NK-92 (cell line): Measurements from ENCODE around the gene PLEKHJ1.
"Not testable (repeated sequence)": the region's sequence is repeated elsewhere in the genome, so short reads cannot be mapped to it uniquely, and the experiment has no call there.

Experiments used
- DNase-seq: peaks from one replicate; lab custom pipeline; 2025; ENCODE audit not compliant: unreplicated experiment; lab: John Stamatoyannopoulos, UW

Gene PLEKHJ1, protein sequence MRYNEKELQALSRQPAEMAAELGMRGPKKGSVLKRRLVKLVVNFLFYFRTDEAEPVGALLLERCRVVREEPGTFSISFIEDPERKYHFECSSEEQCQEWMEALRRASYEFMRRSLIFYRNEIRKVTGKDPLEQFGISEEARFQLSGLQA

DNA sequence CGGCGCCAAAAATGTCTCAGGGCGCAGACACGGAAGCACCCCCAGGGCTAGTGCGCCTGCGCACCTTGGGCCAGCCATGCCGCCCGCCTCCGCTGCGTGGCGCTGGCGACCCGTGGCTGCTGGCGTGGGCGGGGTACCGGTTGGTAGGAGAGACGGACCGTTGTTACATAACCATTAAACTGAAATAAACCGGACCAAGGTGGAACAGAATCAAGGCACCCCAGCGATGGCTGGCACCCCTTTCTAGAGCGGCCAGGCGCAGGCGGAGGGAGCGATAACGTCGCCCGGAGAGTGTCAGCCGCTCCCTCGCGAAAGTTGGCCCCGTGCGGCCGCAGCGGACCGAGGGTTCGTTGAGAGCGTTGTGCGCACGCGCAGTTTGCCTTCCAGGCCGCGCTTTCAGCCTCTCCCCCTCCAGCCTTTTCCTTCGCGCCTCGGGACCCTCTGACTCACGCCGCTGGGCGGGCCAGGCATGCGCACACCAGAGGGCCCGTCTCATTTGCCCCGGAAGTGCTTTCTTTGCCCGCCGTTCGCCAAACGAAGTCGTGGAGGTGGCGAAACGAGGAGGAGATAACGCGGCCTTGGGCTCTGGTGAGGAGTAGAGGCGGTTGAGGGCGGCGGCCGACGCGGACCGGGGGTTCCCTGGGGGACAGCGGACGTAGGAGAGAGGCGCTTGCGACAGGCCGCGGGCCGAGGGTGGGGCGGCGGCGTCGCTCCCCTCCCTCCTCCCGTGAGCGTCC is at the start of gene PLEKHJ1, which contains the start of gene SF3A2:
PLEKHJ1 (minus strand) TSS at position 16 of the 737 bp plus-strand sequence. CDS start 81 bp downstream, outside the sequence.
SF3A2 (plus strand) TSS at position 511 of the 737 bp plus-strand sequence. CDS start 6,595 bp downstream, outside the sequence.
- peak; percentile 86 for DNase-seq

DNA sequence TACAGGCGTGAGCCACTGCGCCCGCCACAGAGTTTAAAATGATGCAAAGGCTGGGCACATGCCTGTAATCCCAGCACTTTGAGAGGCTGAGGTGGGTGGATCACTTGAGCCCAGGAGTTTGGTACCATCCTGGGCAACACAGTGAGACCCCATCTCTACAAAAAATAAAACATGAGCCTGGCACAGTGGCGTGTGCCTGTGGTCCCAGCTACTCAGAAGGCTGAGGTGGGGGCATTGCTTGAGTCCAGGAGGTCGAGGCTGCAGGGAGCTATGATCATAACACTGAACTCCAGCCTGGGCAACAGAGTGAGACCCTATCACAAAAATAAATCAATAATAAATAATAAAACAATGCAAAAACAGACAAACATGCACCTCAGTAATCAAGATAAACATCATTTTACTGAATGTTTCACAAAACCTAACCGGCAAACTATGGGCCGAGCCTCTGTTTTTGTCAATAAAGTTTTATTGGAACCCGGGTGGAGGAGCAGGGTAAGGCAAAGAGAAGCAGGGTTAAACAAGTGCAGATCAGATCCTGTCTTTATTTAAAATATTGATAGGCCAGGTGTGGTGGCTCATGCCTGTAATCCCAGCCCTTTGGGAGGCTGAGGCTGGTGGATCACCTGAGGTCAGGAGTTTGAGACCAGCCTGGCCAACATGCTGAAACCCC is 47.8 kb upstream of the PLEKHJ1 start:
- no peak for DNase-seq

DNA sequence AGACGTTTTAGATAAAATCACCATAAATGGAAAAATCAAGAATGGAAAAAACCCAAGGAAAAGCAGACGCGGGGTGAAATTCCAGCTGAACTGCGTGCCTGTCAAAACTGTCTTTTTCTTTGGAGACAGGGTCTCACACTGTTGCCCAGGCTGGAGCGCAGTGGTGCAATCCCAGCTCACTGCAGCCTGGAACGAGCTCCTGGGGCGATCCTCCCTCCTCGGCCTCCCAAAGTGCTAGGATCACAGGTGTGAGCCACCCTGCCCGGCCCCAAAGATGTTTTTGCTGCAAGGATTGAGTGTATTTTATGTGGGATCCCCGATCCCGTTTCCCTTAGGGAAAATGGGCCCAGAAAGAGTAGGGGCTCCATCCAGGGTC is 46.7 kb upstream of the PLEKHJ1 start:
- no peak for DNase-seq

DNA sequence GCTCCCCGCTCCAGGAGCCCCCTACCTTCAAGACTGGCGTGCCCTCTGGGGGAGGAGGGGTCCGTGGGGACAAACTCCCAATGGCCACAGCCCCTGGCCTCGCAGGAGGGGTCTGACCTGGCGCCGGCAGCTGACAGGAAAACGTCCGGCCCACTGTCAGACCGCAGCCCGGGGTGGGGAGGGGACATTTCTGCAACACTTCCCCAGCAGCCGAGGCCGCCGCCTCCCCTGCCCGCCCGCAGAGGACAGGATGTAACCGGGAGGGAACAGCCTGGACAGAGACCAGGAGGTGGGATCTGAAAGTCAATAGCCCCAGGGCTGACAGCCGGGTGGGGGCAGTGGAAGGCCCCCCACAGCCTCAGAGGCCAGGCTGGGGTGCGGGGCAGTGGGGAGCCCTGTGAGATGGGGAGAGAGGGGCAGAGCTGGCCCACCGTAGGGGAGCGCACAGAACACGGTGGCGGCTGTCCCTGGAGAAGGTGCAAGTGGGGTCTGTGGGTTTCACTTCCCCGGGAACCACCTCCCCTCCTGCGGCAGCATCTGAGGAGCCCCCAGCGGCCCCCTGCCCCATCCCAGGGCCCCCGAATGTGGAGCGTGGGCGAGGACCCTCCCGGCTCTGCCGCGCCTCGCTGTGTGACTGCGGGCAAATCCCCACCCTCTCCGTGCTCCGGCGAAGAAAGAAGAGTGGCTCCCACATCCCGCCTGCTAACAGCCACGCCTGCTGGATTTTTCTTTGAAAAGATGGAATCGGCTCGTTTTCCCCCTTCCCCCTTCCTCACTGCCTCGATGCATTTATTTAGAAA is 46.1 kb upstream of the PLEKHJ1 start, which contains the start of gene PEAK3:
PEAK3 (minus strand) TSS at position 114 of the 800 bp plus-strand sequence. CDS start 1,244 bp downstream, outside the sequence.
- no peak for DNase-seq

DNA sequence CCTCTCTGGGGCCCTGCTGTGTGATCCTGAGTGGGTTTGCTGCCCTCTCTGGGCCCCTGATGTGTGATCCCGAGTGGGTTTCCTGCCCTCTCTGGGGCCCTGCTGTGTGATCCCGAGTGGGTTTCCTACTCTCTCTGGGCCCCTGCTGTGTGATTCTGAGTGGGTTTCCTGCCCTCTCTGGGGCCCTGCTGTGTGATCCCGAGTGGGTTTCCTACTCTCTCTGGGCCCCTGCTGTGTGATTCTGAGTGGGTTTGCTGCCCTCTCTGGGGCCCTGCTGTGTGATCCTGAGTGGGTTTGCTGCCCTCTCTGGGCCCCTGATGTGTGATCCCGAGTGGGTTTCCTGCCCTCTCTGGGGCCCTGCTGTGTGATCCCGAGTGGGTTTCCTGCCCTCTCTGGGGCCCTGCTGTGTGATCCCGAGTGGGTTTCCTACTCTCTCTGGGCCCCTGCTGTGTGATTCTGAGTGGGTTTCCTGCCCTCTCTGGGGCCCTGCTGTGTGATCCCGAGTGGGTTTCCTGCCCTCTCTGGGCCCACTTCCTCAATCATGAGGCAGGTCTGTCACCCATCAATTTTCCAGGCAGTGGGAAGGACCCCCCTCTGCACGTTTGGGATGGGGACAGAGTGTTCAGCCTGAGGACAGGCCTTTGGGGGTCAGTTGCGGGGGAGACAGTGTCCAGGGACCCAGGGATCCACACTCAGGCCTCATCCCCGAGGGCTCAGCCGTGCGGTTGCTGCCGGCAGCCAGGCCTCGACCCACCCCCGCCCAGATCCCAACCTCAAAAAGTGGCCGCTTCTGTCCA is 45.3 kb upstream of the PLEKHJ1 start:
- not testable (repeated sequence) for DNase-seq

DNA sequence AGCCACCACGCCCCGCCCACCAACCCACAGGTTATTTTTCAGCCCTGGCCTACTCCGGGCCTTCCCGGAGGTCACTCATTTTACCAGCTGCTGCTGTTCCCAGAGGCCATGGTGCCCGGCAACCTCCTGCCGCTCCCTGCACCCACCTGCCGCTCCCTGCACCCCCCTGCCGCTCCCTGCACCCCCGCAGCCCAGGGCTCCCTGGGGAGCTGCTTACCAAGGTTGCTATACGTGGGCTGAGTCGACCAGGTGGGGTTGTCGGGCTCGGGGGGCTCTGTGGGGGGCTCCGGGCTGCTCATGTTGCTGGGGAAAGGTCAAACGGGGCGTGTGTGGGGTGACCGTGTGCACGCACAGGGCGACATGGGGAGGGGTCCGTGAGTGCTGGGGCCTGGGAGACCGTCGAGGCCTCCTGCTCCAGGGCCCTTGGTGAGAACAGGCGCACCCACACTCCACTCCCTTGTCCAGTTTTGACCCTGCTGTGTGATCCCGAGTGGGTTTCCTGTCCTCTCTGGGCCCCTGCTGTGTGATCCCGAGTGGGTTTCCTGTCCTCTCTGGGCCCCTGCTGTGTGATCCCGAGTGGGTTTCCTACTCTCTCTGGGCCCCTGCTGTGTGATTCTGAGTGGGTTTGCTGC is 44.6 kb upstream of the PLEKHJ1 start:
- no peak for DNase-seq

DNA sequence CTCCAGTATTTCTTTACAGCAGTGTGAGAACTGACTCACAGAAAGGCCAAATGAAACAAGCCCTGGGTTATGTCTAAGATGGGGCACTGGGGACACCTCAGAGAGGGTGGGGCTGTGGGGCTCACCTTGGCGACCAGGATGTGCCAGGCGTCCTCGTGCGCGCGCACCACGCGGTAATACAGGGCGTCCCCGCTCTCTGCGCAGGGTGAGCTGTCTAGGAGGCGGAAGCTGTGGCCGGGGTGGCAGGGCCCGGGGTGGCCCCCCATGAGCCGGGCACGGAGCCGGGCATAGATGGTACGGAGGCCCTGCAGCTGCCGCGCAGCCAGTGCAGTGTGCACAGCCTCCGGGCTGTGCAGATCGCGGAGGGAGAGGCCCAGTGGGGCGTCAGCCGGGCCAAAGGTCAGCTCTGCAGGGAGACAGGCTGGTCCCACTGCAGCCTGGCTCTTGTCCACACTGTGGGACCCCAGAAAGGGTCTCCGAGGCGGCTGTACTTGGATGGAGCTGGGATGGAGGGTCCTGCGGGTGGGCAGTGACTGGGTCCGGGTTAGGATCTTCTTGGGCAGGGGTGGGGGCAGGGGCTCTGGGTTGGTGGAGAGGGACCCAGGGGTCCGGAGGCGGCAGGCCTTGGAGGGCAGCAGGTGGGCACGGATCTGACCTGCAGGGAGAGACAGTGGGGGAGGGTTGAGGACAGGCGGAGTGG is 42.5 kb upstream of the PLEKHJ1 start:
- DNase-seq: no peak

DNA sequence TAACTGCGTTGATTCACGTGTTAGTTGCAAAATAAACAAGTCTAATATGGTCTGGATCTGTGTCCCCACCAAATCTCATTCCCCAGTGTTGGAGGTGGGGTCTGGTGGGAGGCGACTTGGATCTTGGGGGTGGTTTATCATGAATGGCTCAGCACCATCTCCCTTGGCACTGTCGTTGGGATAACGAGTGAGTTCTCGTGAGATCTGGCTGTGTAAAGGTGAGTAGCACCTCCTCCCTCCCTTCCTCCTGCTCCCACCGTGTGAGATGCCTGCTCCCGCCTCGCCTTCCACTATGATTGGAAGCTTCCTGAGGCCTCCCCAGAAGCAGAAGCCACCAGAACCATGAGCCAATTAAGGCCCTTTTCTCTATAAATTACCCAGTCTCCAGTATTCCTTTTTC is 41.0 kb upstream of the PLEKHJ1 start:
- DNase-seq: no peak

DNA sequence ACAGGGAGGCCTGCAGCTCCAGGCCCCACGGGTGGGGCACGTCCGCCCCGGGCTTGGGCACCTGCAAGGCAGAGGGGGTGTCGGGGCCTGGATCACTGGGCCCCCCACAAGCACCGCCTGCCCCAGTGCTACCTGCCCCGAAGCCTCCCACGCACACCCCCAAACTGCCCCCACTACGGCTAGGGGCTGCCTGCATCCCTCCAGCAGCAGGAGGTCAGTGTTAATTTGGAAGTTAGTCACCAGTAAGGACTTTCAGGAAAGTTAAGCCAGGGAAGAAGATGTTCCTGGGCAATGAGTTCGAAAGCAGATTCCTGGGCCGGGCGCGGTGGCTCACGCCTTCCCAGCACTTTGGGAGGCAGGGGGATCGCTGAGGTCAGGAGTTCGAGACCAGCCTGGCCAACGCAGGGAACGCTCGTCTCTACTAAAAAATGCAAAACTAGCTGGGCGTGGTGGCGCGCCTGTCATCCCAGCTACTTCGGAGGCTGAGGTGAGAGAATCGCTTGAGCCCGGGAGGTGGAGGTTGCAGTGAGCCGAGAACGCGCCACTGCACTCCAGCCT is 40.4 kb upstream of the PLEKHJ1 start:
- DNase-seq: no peak

DNA sequence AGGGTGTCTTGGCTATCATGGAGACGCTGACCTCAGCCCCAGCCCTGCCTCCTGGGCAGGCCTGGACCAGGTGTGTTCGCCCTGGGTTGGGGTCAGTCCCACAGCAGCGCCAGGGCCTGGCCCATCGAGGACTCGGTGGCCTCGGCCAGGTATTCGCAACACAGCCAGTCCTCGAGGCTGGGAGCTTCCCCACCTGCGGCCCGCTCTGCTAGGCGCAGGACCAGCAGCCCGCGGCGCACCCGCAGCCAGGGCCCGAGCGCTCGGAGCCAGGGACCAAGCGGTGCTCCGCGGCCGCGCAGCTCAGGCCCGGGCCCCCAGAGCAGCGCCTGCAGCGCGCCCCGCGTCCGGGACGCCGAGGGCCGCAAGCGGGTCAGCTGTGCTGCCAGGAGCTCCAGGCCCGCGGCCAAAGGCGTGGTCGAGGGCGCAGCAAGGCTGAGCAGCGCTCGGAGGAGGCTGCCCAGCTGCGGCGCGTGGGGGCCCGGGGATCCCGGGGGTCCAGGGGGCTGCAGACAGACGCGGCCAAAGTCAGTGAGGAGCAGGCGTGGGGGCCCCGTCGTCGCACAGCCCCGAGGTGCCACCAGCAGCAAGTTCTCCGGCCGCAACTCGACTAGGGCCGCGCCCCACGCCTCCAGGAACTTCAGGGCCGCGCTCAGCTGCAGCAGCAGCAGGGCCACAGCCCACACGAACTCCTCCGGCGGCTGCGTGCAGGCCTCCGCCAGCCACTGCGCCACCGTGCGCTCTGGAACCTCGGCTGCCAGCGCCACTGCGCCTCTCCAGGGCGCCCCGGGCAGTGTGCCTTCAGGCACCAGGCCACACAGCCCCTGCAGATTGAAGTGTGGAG is 39.7 kb upstream of the PLEKHJ1 start:
- DNase-seq: no peak

DNA sequence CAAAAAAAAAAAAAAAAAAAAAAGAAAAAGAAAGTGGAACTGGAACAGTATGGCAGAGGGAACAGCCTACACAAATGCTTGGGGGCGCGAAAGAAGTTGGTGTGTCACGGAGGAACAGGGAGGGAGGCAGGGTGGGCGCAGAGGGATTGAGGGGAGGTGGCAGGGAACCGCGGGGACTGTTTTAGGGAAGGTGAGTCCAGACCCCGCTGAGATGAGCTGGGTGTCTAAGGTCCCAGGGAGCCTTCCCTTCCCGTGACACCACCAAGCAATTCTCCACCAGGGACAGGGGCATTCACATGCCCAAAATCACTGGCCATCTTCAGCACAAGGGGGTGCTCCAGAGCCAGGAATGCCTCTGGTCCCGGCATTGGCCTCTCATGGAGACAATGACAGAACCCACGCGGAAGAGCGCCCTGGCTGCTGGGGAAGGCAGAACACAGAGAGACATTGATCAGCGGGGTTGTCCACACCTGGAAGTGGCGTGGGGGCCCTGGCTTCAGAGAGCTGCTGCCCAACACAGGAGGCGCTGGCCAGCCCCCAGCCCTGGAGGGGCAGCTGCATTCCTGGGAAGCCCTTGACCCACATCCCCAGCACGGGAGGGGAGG is 38.9 kb upstream of the PLEKHJ1 start:
- no peak for DNase-seq

DNA sequence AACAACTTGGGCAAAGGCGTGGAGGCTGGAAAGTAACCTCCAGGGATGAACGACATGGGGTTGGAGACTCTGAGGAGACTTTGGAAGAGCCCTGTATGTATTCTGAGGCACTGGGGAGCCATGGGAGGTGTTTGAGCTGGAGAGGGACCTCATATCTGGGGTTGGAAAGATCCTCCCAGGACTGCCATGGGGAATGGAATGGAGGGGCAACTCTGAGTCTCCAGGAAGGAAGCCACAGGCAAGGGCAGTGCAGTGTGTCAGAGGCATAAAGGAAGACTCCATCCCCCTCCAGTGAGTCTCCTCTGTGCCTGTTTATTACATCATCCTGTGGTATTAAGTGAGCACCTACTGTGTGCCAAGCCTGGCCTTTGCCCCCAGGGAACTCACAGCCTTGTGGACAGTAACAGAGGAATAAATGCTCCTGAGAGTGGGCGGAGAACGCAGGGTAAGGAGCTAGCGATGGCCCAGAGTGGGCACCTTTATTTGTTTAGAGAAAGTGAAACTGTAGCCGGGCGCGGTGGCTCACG is 38.1 kb upstream of the PLEKHJ1 start:
- no peak for DNase-seq

DNA sequence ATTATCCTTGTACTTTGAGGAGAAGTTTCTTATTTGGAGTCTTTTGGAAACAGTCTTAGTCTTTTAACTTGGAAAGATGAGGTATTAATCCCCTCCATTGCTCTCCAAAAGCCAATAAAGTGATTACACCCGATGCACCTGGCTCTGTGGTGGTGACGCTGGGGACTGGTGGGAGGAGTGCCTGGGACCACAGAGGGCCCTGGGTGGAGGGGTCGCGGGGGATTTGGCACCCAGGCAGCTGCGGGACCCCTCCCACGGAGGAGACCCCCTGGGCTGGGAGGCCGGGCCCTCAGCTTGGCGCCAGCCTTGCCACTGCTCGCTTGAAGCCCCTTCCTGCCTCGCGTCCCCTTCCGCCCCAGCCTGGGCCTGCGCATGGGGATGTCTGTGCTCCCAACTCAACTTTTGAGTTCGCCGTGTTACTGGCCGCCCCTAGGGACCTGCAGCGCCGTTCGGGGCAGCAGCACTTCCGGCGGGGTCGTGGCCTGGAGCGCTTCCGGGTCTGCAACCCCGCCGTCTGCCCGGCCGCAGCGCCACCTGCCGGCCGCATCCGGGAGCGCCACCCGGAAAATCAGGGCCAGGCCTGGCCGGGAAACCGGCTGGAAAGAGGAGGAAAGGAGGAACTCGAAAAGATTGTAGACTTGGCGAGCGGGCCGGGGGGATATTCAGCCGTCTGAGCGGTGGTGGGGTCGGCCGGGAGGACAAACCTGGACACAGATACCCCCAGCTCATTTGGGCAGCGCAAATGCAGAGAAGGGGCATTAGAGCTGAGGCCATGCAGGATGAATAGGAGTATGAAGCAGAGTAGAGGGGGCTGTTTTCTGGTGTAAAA is 37.4 kb upstream of the PLEKHJ1 start:
- DNase-seq: no peak

DNA sequence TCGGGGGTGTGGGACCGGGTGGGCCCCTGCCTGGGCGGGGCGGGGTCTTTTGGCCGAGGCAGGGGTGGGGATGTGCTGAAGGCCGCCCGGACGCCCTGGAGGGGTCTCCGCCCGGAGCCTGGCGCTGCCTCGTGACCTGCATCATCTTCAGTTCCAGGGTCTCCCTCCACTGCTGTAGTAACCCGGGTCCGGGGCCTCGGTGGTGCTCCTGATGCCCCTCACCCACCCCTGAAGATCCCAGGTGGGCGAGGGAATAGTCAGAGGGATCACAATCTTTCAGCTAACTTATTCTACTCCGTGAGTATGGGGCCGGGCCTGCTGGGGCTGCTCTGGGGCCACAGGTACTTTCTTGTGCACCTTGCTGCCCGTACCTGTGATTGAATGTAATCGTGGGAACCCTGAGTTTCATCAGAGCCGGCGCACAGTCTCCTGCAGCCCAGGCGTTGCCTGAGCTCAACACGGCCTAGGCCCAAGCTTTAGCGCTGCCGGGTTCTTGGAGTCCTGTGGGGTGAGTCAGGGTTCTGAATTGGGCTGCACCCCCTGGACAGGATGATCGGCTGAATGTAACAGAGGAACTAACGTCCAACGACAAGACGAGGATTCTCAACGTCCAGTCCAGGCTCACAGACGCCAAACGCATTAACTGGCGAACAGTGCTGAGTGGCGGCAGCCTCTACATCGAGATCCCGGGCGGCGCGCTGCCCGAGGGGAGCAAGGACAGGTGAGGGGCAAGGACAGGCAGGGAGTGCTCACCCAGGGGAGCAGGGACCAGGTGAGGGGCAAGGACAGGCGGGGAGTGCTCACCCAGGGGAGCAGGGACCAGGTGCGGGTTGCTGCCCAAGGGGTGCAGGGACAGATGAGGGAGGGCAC is 35.3 kb upstream of the PLEKHJ1 start:
- DNase-seq: no peak

DNA sequence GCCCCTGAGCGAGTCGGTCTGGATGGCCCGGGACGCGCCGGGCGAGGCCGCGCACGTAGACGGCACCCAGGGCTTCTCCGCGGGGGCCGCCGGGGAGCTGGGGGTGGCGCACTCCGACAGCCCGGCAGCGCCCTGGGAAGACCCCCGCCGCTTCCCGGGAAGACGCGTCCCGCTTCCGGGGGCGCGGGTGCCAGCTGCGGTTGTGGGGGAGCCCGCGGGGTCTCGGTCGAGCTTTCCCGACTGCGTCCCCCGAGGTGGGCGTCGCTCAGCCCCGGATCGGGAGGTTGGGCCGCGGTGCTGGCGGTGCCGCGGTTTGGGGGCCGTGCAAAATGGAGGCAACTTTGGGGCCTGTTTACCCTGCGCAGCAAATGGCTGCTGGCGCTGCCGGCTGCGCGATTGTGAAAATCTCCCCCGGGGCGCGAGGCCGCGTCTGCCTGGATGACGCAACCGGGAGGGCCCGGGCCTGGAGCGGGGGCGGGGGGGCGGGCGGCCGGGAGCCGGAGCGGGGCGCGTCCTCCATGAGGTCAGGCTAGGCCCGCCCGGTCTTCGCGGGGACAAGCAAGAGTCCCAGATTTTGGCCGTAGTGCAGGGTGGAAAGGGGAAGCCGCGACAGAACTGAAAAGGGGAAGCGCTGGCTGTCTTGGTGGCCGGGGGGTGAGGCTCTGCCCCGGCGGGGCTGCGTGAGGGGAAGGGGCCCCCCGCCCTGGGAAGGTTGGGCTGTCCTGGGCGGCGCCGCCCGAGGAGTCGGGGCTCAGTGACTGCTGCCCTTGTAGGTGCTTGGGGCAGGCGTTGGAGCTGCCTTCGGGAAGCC is 34.5 kb upstream of the PLEKHJ1 start:
- no peak for DNase-seq
